ENCODE measurements around the gene AIPL1.
"Not testable (repeated sequence)": the region's sequence is repeated elsewhere in the genome, so short reads cannot be mapped to it uniquely, and the experiment has no call there.

Gene AIPL1

GRCh38 chr17:6435051-6435450, at the start of gene AIPL1:
TSS of gene AIPL1 (minus strand) at chr17:6435121. CDS start at chr17:6435104, 17 bp downstream.
- DNase-seq: no peak

GRCh38 chr17:6483507-6483906, 48.6 kb upstream of the AIPL1 start:
- DNase-seq: no peak

- DNase-seq: not testable (repeated sequence)
These were observed 47.9 kb upstream of the AIPL1 start for GRCh38 chr17:6482796-6483195.

- no peak for DNase-seq
These were observed 47.2 kb upstream of the AIPL1 start for GRCh38 chr17:6482105-6482455.

- DNase-seq: no peak
These were observed 45.4 kb upstream of the AIPL1 start for GRCh38 chr17:6480303-6480675.

GRCh38 chr17:6479622-6480302, 44.8 kb upstream of the AIPL1 start:
- DNase-seq: no peak

- no peak for DNase-seq
These were observed 43.6 kb upstream of the AIPL1 start for GRCh38 chr17:6478486-6478885.

GRCh38 chr17:6477831-6478383, 43.0 kb upstream of the AIPL1 start:
- DNase-seq: no peak

- no peak for DNase-seq
These were observed 41.9 kb upstream of the AIPL1 start for GRCh38 chr17:6476810-6477179.

- DNase-seq: no peak
These were observed 41.3 kb upstream of the AIPL1 start for GRCh38 chr17:6476076-6476809.

- DNase-seq: no peak
These were observed 40.5 kb upstream of the AIPL1 start for GRCh38 chr17:6475411-6475810.

GRCh38 chr17:6474906-6475305, 40.0 kb upstream of the AIPL1 start:
- no peak for DNase-seq

- no peak for DNase-seq
These were observed 39.5 kb upstream of the AIPL1 start for GRCh38 chr17:6474376-6474775.

- DNase-seq: peak; percentile 64 to 70
These were observed 38.3 kb upstream of the AIPL1 start for GRCh38 chr17:6473128-6473767.

GRCh38 chr17:6472517-6472916, 37.6 kb upstream of the AIPL1 start:
- no peak for DNase-seq

GRCh38 chr17:6471531-6472465, 36.9 kb upstream of the AIPL1 start:
- DNase-seq: no peak

GRCh38 chr17:6470751-6471521, 36.0 kb upstream of the AIPL1 start:
- no peak for DNase-seq

GRCh38 chr17:6470146-6470718, 35.3 kb upstream of the AIPL1 start:
- no peak for DNase-seq

- no peak for DNase-seq
These were observed 33.3 kb upstream of the AIPL1 start for GRCh38 chr17:6468051-6468790.

GRCh38 chr17:6467567-6467966, 32.6 kb upstream of the AIPL1 start:
- no peak for DNase-seq
